ENCODE results near the gene LIX1. TPM values are rescaled to one million over a fixed set of nuclear protein-coding genes. Genes with fewer than 3 reads are reported as not detected.

The LIX1 gene
- total and polyA plus RNA-seq, 2 of the 13 experiments (the other 11 are each of a cell fraction or from before 2014, with no cell fraction given) = not detected

- TF ChIP-seq ZNF318 (CRISPR knock-in tag; IDR thresholded peaks at IDR 0.05) (no peak), ATF7 (IDR thresholded peaks at IDR 0.05) (no peak), ATF7 (CRISPR knock-in tag; IDR thresholded peaks at IDR 0.05) (no peak), HMG20B (CRISPR knock-in tag; conservative IDR thresholded peaks at IDR 0.05) (no peak), NR1H2 (CRISPR knock-in tag; IDR thresholded peaks at IDR 0.05; ENCODE audit: borderline replicate concordance, low read depth) (no peak), MED13 (CRISPR knock-in tag; IDR thresholded peaks at IDR 0.05) (no peak), MXD4 (CRISPR knock-in tag; IDR thresholded peaks at IDR 0.05) (no peak), SNAPC5 (CRISPR knock-in tag; IDR thresholded peaks at IDR 0.05; ENCODE audit: borderline replicate concordance) (no peak)
Observed at GRCh38 chr5:97105501-97106215, 36.8 kb downstream of the LIX1 start (continued).
